Body of pancreas (tissue), 4 donors: ENCODE data around the gene MAGI1. TPM values are rescaled to one million over a fixed set of nuclear protein-coding genes. Genes with fewer than 3 reads are reported as not detected.
"Not testable (repeated sequence)": the region's sequence is repeated elsewhere in the genome, so short reads cannot be mapped to it uniquely, and the experiment has no call there.

ENCODE experiments used
- ATAC-seq: fragments of 150-250 bp; one replicate; pipeline ENCODE4 v1.9.1; 2016
- DNase-seq, 4 donors: peaks; one replicate each; pipeline ENCODE4 v3.0.0-alpha.2; 2019
- H3K27ac ChIP-seq, 4 donors: fragments of 200-600 bp; sonication (generic); 1 replicate in 3 of 4; 2 replicates in 1 of 4; pipeline versions ENCODE4 v1.5.1 to v1.6.1; 2016 to 2019; ENCODE audit warnings: mild to moderate bottlenecking in 1 of 4, mixed read lengths in 1 of 4, moderate library complexity in 1 of 4
- H3K27me3 ChIP-seq, 2 donors: fragments of 200-600 bp; sonication (generic); one replicate each; pipeline ENCODE4 v1.6.0; 2016; ENCODE audit warnings: mild to moderate bottlenecking in 1 of 2
- H3K36me3 ChIP-seq, 2 donors: fragments of 200-600 bp; sonication (generic); replicated peaks in 1 of 2; 2 replicates each; pipeline ENCODE4 v1.5.1; 2016; ENCODE audit warnings: low read depth in 2 of 2; ENCODE audit not compliant: insufficient read depth in 1 of 2
- H3K4me1 ChIP-seq: fragments of 200-600 bp; sonication (generic); one replicate; pipeline ENCODE4 v1.6.0; 2016
- H3K4me3 ChIP-seq, 2 donors: fragments of 200-600 bp; sonication (generic); 1 replicate in 1 of 2; 2 replicates in 1 of 2; pipeline ENCODE4 v1.5.1; 2016 to 2019
- H3K9me3 ChIP-seq, 3 donors: fragments of 200-600 bp; sonication (generic); 1 replicate in 2 of 3; 2 replicates in 1 of 3; pipeline ENCODE4 v1.5.1; 2016
- CTCF ChIP-seq, 7 experiments: fragments of 450-650 bp in 4 of 7; fragments of 200-600 bp in 3 of 7; sonication (generic) in 3 of 7; IDR thresholded peaks; one replicate each; pipeline ENCODE4 v1.5.1; 2016 to 2019; ENCODE audit warnings: antibody characterized with exemption in 7 of 7
- POLR2A ChIP-seq, 3 donors: fragments of 450-650 bp; IDR thresholded peaks; one replicate each; pipeline ENCODE4 v1.6.1; 2016; ENCODE audit warnings: antibody characterized with exemption in 3 of 3, mild to moderate bottlenecking in 2 of 3
- WGBS, 2 donors: methylation state at CpG; one replicate each; pipeline ENCODE4 v1.1.5; 2017; 5-methylcytosine and 5-hydroxymethylcytosine counted together
- intact Hi-C: fragments of 100-400 bp; cut with DNase I; formaldehyde crosslinking; loops from one replicate; pipeline ENCODE4 v1.15.1; 2023
- total RNA-seq, 2 donors: library from RNA; depleted of rRNA; stranded (reverse); fragments of >200 nt; gene quantifications; one replicate each; pipeline ENCODE4 v1.1.0, GENCODE V29; 2016

MAGI1 gene
- total RNA-seq, 2 donors from 2014 or later, result 44.2 to 63.6 TPM

- no peak for TF ChIP-seq POLR2A (IDR thresholded peaks at IDR 0.05)
- TF ChIP-seq CTCF (IDR thresholded peaks at IDR 0.05), result no peak
- Histone ChIP-seq H3K36me3 (no peaks in the 10 kb centered on the region), H3K27me3 (no peaks in the 10 kb centered on the region), H3K4me3 (no peak overlapping the region), H3K9me3 (no peaks in the 10 kb centered on the region), H3K27ac (no peak overlapping the region), H3K4me1 (no peaks in the 10 kb centered on the region)
- 46 to 55% methylated on average over 2 of the region's 2 CpGs for WGBS, 2 donors
- DNase-seq (no peak), ATAC-seq (no peak)
- intact Hi-C loops, result no loop called here
Observed at GRCh38 chr3:65614585-65614984, 424.1 kb downstream of the MAGI1 start.

DNA sequence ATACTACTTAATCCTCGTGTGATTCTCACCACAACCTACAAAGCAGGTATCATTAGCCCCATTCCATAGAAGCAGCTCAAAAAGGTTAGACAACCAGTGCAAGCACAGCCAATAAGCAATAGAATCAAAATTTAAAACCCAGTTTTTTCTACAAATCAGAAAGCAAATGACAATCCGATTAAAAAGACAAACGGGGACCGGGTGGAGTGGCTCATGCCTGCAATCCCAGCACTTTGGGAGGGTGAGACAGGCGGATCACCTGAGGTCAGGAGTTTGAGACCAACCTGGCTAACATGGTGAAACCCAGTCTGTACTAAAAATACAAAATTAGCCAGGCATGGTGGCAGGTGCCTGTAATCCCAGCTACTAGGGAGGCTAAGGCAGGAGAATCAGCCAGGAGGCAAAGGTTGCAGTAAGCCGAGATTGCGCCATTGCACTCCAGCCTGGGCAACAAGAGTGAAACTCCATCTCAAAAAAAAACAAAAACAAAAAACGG is 430.7 kb downstream of the MAGI1 start:
- ATAC-seq, H3K9me3 ChIP-seq, H3K4me1 ChIP-seq, H3K4me3 ChIP-seq, H3K27me3 ChIP-seq, intact Hi-C loops, H3K27ac ChIP-seq, DNase-seq, H3K36me3 ChIP-seq: not testable (repeated sequence)
- WGBS, 2 donors, result 91 to 93% methylated on average over 8 of the region's 8 CpGs

GRCh38 chr3:65607101-65607500 is 431.6 kb downstream of the MAGI1 start:
- DNase-seq, result no peak
- Histone ChIP-seq H3K4me1 (no peaks in the 10 kb centered on the region), H3K36me3 (no peaks in the 10 kb centered on the region), H3K9me3 (no peaks in the 10 kb centered on the region), H3K27me3 (no peaks in the 10 kb centered on the region), H3K27ac (no peak overlapping the region), H3K4me3 (no peak overlapping the region)
- intact Hi-C loops, result no loop called here
- ATAC-seq, result no peak
- TF ChIP-seq CTCF (IDR thresholded peaks at IDR 0.05) (no peak), POLR2A (IDR thresholded peaks at IDR 0.05) (no peak)

- WGBS, 2 donors, result 87 to 88% methylated on average over 5 of the region's 5 CpGs
- TF ChIP-seq CTCF (IDR thresholded peaks at IDR 0.05), result no peak
- TF ChIP-seq POLR2A (IDR thresholded peaks at IDR 0.05), result no peak
- Histone ChIP-seq H3K27ac (no peak overlapping the region), H3K9me3 (no peaks in the 10 kb centered on the region), H3K4me1 (no peaks in the 10 kb centered on the region), H3K4me3 (no peak overlapping the region), H3K27me3 (no peaks in the 10 kb centered on the region), H3K36me3 (no peaks in the 10 kb centered on the region)
- intact Hi-C loops, result no loop called here
- no peak for DNase-seq
- no peak for ATAC-seq
Observed at GRCh38 chr3:65605876-65606432, 432.8 kb downstream of the MAGI1 start.

DNA sequence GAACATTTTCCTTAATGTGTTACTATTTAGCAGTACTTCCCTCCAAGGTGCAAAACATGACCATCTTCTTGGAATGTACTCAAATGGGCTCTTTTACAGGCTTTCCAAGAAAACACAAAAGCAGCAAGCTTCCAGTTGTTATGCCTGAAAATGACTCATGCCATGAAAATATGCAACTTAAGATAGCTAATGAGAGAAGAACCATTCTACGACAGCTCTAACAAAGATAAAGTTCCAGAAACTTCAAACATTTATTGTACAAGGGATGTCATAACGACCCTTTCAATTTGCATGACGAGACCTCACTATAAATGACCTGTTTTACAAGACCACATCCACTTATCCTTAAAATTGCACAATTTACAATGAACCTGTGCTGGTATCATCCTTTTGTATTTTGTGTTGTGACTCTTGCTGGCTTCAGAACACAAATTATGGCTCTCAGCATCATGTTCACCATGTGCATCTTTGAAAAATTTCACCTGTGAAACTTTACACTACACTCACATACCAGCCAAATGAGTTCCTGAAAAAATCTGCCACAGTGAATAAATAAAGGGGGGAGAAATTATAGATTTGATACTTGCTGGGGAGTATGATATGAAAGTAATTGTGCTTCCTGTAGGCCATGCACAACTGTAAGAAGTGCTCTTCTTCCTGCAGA is 433.7 kb downstream of the MAGI1 start:
- H3K36me3 ChIP-seq, result no peaks in the 10 kb centered on the region
- DNase-seq, result no peak
- H3K4me1 ChIP-seq, result no peaks in the 10 kb centered on the region
- no peak for ATAC-seq
- no peaks in the 10 kb centered on the region for H3K27me3 ChIP-seq
- no peak for TF ChIP-seq CTCF (IDR thresholded peaks at IDR 0.05)
- TF ChIP-seq POLR2A (IDR thresholded peaks at IDR 0.05), result no peak
- H3K9me3 ChIP-seq, result no peaks in the 10 kb centered on the region
- intact Hi-C loops, result no loop called here
- no peak overlapping the region for H3K27ac ChIP-seq
- H3K4me3 ChIP-seq, result no peak overlapping the region
- 84 to 95% methylated on average over 3 of the region's 3 CpGs for WGBS, 2 donors
